ENCODE measurements around the gene EYA2.

The EYA2 gene

GRCh38 chr20:47013606-47014005 is 119.0 kb downstream of the EYA2 start:
- DNase-seq = no peak

GRCh38 chr20:47016068-47016664 is 121.5 kb downstream of the EYA2 start:
- DNase-seq = no peak

- DNase-seq = no peak
Measured at GRCh38 chr20:47018381-47018780, 123.7 kb downstream of the EYA2 start.

- no peak for DNase-seq
Measured at GRCh38 chr20:47019121-47019824, 124.6 kb downstream of the EYA2 start.

- DNase-seq = no peak
Measured at GRCh38 chr20:47020231-47020630, 125.6 kb downstream of the EYA2 start.

- DNase-seq = no peak
Measured at GRCh38 chr20:47021850-47022249, 127.2 kb downstream of the EYA2 start.

GRCh38 chr20:47024461-47024937 is 129.9 kb downstream of the EYA2 start:
- no peak for DNase-seq

- no peak for DNase-seq
Measured at GRCh38 chr20:47027042-47027441, 132.4 kb downstream of the EYA2 start.

- no peak for DNase-seq
Measured at GRCh38 chr20:47027456-47027855, 132.8 kb downstream of the EYA2 start.

- no peak for DNase-seq
Measured at GRCh38 chr20:47028487-47028886, 133.8 kb downstream of the EYA2 start.

GRCh38 chr20:47029845-47030244 is 135.2 kb downstream of the EYA2 start:
- no peak for DNase-seq

GRCh38 chr20:47030271-47030810 is 135.7 kb downstream of the EYA2 start:
- no peak for DNase-seq

GRCh38 chr20:47031004-47031403 is 136.4 kb downstream of the EYA2 start:
- DNase-seq = no peak

GRCh38 chr20:47031821-47032220 is 137.2 kb downstream of the EYA2 start:
- no peak for DNase-seq

GRCh38 chr20:47032933-47033578 is 138.4 kb downstream of the EYA2 start:
- no peak for DNase-seq

GRCh38 chr20:47033665-47034064 is 139.0 kb downstream of the EYA2 start:
- DNase-seq = no peak

GRCh38 chr20:47035026-47035590 is 140.5 kb downstream of the EYA2 start:
- no peak for DNase-seq

- DNase-seq = no peak
Measured at GRCh38 chr20:47036091-47036870, 141.6 kb downstream of the EYA2 start.

GRCh38 chr20:47038566-47039560 is 144.2 kb downstream of the EYA2 start:
- peak; percentile 38 for DNase-seq

GRCh38 chr20:47040506-47041125 is 146.0 kb downstream of the EYA2 start:
- DNase-seq = no peak

GRCh38 chr20:47041396-47041899 is 146.8 kb downstream of the EYA2 start:
- DNase-seq = no peak
